EH (cell line): Measurements from ENCODE around the gene SEMA5B.

Experiments used
- DNase-seq: peaks from one replicate; pipeline ENCODE4 v3.0.0-alpha.2; 2015; ENCODE audit warnings: low read depth

Gene SEMA5B

GRCh38 chr3:122923611-122924010 lies 104.0 kb downstream of the SEMA5B start:
- no peak for DNase-seq

GRCh38 chr3:122921791-122922651 lies 105.5 kb downstream of the SEMA5B start:
- DNase-seq = no peak

DNA sequence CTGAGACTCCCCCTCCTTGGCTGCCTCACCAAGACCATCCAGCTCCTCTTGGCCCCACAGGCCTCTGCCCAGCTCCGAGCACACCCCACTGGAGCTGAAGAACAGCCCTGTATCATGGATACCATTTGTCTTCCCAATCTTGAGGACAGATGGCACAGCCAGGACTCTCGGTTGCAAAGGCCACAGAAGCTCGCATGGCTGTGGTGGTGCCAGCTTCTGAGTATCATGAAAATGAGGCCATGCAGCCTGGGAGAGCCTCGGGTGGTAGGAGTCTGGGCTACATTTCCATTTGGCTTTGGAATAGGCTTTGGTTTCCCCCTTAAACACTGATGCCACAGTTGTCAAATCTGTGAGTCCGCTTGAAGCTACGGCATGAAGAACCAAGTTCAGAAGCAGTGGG lies 106.6 kb downstream of the SEMA5B start:
- no peak for DNase-seq

DNA sequence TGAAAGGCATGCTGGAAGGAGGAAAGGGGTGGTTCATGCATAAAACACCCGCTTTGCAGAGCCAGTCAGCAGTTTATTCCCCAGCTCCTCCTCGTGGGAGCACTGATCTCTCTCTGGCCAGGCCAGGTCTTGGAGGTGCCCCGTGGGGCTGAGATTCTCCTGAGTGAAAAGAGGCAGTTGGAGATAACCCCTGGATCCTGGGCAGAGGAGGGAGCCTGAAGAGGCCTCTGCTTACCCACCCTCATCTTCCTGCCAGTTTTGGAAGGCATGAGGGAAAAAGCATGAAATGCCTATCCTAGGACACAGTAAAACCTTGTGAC lies 108.3 kb downstream of the SEMA5B start:
- DNase-seq = no peak

GRCh38 chr3:122918576-122919290 lies 108.8 kb downstream of the SEMA5B start:
- DNase-seq = peak; percentile 29

- DNase-seq = no peak
Measured at GRCh38 chr3:122917412-122917811, 110.2 kb downstream of the SEMA5B start.

DNA sequence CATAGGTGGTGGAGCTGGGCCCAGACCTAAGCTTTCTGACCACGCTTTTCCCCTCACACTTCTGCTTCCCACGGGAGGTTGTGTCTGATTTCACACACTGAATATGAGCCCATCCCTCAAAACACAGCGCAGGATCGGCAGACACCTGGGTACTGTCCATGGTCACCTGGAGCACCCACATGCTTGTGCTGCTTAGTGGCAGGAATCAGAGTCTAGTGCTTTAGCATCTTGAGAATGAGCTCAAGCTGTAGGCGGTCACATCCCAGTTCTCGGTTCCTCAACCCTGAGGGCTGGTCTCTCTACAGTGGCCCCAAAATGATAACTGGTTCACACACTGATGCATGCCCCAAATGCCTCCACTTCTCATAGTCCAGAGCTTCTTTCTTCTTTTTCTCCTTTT lies 111.0 kb downstream of the SEMA5B start:
- DNase-seq = no peak

GRCh38 chr3:122916084-122916483 lies 111.5 kb downstream of the SEMA5B start:
- DNase-seq = no peak

DNA sequence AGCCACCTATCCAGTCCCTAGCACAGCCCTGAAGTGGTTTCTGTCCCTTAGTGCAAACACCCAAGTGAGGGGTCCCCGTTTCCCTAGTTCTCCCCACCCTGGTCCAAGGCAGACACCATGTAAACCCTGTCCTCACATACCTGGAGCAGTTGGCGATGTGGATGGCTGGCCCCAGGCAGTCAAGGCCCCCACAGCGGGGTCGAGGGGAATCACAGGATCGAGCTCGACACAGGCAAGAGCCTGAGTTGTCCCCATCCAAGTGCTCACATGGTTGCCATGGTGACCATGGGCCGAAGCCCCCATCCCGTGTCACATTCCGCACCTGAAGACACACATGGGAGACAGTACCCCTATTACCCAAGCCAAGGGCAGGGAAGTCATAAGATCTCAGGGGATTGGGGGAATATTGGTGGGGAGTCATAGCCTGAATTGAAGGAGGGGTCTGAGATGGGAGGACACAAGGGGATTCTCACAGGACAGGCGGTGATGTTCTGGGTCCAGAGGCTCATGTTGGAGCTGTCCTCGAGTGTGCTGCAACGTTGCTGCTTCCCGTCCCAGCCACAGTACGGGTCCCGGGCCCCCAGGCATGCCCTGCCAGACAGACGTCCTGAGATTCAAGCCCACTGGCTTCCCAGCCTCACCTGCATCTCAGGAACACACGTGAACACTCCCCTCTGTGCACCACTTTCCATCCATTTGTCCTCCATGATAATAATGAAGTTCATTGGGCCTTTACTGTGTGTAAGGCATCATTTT lies 112.1 kb downstream of the SEMA5B start:
- no peak for DNase-seq

DNA sequence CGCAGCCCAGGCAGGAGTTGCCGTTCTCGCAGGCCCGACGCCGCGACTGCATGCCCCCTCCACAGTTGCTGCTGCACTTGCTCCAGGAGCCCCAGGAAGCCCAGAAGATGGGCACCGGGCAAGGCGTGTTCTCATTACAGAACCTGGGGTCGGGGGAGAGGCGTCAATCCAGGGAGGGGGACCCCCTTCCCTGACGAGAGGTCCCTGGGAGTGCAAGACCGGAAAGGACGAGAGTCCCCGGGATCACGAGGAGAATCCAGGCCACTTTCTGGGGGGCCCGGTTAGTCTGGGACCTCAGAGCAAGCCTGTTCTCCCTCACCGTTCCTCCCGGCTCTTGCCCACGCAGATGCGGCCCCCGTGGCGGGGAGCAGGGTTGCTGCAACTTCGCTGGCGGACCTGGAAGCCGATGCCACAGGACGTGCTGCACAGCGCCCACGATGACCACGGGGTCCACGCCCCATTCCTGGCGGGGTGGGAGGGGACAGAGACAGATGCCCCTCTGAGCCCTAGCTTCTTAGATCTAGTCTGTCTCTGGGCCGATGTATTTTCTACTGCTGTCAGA lies 113.9 kb downstream of the SEMA5B start:
- DNase-seq = no peak

GRCh38 chr3:122912772-122913538 lies 114.6 kb downstream of the SEMA5B start:
- DNase-seq = no peak

DNA sequence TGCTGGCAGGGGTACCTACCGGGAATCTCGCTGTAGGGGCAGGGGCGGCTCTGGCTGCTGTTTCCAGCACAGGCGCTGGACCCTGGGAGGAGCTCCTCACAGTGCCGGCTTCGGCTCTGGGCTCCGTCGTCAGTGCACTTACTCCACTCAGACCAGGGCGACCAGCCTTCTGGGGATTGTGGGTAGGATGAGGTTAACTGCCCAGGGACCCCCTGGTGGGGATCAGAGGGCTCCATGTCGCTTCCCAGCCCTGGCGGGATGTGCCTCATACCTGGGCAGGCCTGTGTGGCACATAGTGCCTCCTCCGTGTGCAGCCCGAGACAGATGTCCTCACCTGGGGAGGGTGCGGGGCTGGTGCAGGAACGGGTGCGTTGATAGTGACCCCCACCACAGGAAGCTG lies 115.7 kb downstream of the SEMA5B start:
- DNase-seq = no peak

DNA sequence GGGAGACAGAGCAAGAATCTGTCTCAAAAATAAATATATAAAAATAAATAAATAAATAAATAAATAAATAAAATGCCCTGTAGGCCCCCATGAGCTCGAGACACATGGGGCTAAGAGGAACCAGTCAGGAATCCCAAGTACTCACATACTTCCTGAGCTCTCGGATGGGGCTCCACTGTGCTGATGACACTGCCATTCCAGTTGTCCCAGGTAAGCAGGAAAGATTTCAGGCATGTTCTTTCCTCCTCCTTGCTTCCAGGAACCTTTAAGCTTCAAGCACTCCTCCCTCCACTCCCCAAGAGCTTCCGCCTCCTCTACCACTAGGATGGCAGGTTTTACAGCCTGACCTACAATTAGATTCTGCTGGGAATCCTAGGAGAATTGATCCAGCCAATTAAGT lies 119.3 kb downstream of the SEMA5B start:
- DNase-seq = no peak

DNA sequence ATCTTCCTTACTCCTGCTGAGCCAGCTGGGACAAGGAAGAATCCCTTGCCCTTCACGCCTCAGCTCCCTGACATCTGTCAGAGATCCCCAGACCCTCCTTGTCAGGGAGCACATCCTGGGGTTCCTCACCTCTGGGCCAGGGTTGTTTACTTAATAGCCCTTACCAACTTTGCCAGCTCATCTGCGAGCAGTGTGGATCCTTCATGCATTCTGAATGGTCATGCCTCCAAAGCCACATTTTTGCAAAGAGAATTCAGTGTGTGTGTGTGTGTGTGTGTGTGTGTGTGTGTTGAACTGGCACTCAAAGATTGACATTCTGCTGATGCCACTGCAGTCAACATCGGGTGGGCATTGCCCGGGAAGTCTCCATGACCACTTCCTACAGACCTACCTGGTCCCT lies 120.1 kb downstream of the SEMA5B start:
- no peak for DNase-seq

- no peak for DNase-seq
Measured at GRCh38 chr3:122903171-122903570, 124.4 kb downstream of the SEMA5B start.

GRCh38 chr3:122902326-122902725 lies 125.2 kb downstream of the SEMA5B start:
- peak; percentile 13 for DNase-seq

DNA sequence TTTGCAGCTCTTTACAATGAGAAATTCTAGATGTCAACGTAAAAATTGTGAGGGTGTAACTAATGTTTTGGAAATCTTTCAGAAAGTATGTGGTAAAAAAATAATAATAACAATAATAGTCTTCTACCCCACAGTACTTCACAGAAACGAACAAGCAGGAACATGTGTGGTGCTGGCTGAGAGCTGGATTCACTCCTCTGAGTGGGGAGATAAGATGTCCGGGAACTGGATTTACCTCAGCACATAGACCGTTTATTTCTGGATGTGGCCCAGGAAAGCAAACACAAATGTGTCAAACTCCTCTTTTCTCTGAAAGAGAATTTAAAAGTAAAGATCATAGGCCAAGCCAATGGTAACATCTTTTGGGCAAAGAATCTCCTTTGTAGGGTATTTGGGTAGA lies 129.3 kb downstream of the SEMA5B start:
- DNase-seq = no peak

DNA sequence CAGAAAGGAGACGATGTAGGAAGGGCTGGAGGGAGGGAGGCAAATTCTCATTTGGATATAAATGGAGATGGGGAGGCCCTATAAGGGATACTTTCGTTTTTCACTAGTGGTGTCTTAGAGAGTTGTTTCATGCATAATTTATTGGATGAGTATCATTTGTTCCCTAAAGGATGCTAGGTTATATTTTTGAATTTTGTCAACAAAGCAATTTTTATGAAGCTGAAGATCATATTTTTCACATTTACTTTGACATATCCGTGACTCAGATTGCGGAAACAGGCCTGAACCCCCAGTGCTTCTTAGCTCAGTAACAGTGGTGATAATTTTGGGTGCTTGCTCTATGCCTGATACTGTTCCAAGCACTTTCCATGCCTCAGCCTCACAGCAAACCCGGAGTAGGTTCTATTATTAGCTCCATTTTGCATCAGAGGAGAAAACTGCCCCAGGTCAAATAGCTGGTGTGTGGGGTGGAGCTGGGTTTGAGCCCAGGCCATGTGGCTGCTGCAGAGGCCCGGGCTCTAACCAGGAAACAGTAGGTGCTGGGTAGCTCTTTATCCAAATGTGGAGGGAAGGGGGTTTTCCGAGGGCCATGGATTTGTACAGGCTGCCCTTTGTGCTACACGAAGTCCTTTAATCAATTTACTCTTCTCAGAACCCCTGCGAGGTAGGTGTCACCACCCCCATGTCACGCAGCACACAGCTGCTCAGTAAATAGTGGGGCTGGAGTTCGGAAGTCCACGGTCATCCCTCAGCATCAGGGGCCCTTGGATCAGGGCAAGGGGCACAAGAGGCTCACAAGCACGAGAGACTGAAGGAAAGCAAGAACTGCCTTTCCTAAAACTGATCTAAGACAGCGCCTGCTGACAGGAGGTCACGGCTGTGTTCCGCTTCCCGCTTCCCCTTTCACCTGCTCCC lies 133.6 kb downstream of the SEMA5B start:
- peak; percentile 80 for DNase-seq

GRCh38 chr3:122893282-122893681 lies 134.3 kb downstream of the SEMA5B start:
- DNase-seq = no peak

GRCh38 chr3:122892118-122892960 lies 135.2 kb downstream of the SEMA5B start:
- DNase-seq = no peak
